Esophagus muscularis mucosa (tissue), 4 donors: ENCODE results near the gene CD151. TPM values are rescaled to one million over a fixed set of nuclear protein-coding genes. Genes with fewer than 3 reads are reported as not detected.

Experiments
- DNase-seq: peaks from one replicate; pipeline ENCODE4 v3.0.0-alpha.2; 2017; ENCODE audit errors: extremely low spot score
- H3K27ac ChIP-seq, 4 donors: fragments of 200-600 bp; sonication (generic); replicated peaks in 1 of 4; 1 replicate in 3 of 4; 2 replicates in 1 of 4; pipeline ENCODE4 v1.5.1; 2016 to 2019; ENCODE audit warnings: mild to moderate bottlenecking in 1 of 4
- H3K27me3 ChIP-seq, 4 donors: fragments of 200-600 bp; sonication (generic); one replicate each; pipeline versions ENCODE4 v1.5.1 to v1.6.0; 2016 to 2019
- H3K36me3 ChIP-seq, 4 donors: fragments of 200-600 bp; sonication (generic); one replicate each; pipeline ENCODE4 v1.5.1; 2016 to 2019
- H3K4me1 ChIP-seq, 4 donors: fragments of 200-600 bp; sonication (generic); one replicate each; pipeline ENCODE4 v1.5.1; 2016 to 2019
- H3K4me3 ChIP-seq, 4 donors: fragments of 200-600 bp; sonication (generic); 1 replicate in 2 of 4; 2 replicates in 2 of 4; pipeline ENCODE4 v1.5.1; 2016 to 2019; ENCODE audit warnings: mild to moderate bottlenecking in 4 of 4, moderate library complexity in 1 of 4
- H3K9me3 ChIP-seq, 4 donors: fragments of 200-600 bp; sonication (generic); 1 replicate in 3 of 4; 2 replicates in 1 of 4; pipeline ENCODE4 v1.5.1; 2016 to 2019
- CTCF ChIP-seq, 3 experiments: fragments of 200-600 bp in 2 of 3; fragments of 450-650 bp in 1 of 3; sonication (generic) in 2 of 3; IDR thresholded peaks; one replicate each; pipeline ENCODE4 v1.5.1; 2017 to 2019; ENCODE audit warnings: antibody characterized with exemption in 3 of 3, mild to moderate bottlenecking in 2 of 3, moderate library complexity in 1 of 3
- EP300 ChIP-seq: sonication (generic); formaldehyde crosslinking; IDR thresholded peaks from one replicate; pipeline ENCODE4 v1.6.1; 2017; ENCODE audit warnings: antibody characterized with exemption
- POLR2A ChIP-seq: fragments of 450-650 bp; IDR thresholded peaks from one replicate; pipeline ENCODE4 v1.6.1; 2017; ENCODE audit warnings: antibody characterized with exemption, moderate library complexity, mild to moderate bottlenecking, low read depth
- POLR2AphosphoS5 ChIP-seq, 2 donors: sonication (generic); formaldehyde crosslinking; IDR thresholded peaks; one replicate each; pipeline ENCODE4 v1.6.1; 2017; ENCODE audit warnings: antibody characterized with exemption in 2 of 2
- WGBS: methylation state at CpG from one replicate; pipeline ENCODE4 v1.1.5; 2018; 5-methylcytosine and 5-hydroxymethylcytosine counted together
- intact Hi-C: fragments of 100-400 bp; cut with DNase I; formaldehyde crosslinking; loops from one replicate; pipeline ENCODE4 v1.15.1; 2023
- total RNA-seq, 4 donors: library from RNA; depleted of rRNA; stranded (reverse); fragments of >200 nt; gene quantifications; one replicate each; pipeline versions ENCODE4 v1.1.0 to v1.2.1, GENCODE V29; 2016

CD151 gene
- total RNA-seq, 4 donors from 2014 or later, result 219 to 730 (median 352) TPM

- no peaks in the 10 kb centered on the region for H3K9me3 ChIP-seq
- H3K27ac ChIP-seq, result peak overlapping the region in 2 of 4 donors; percentile 95
- 44% methylated on average over 10 of the region's 26 CpGs for WGBS
- no peaks in the 10 kb centered on the region for H3K27me3 ChIP-seq
- H3K4me3 ChIP-seq, result peak overlapping the region; percentile 63 to 75 (median 68)
- TF ChIP-seq CTCF (IDR thresholded peaks at IDR 0.05) (no peak), POLR2A (no peak), EP300 (no peak), POLR2AphosphoS5 (IDR thresholded peaks at IDR 0.05) (no peak)
- no peak for DNase-seq
- intact Hi-C loops, result no loop called here
- peaks cover 14 to 43% (median 39%) of the 10 kb centered on the region in 4 donors for H3K36me3 ChIP-seq
- H3K4me1 ChIP-seq, result peaks cover 31 to 44% (median 38%) of the 10 kb centered on the region in 4 donors
Observed at GRCh38 chr11:803770-804598, 28.8 kb upstream of the CD151 start.

GRCh38 chr11:804599-804964 lies 28.2 kb upstream of the CD151 start:
- H3K36me3 ChIP-seq, result peaks cover 8 to 37% (median 34%) of the 10 kb centered on the region in 4 donors
- WGBS, result 0% methylated on average over 2 of the region's 18 CpGs

GRCh38 chr11:808427-809286 lies 24.1 kb upstream of the CD151 start:
- WGBS, result 74% methylated on average over 17 of the region's 36 CpGs
- peak overlapping the region; percentile 87 to 98 (median 90) for H3K4me3 ChIP-seq
- TF ChIP-seq EP300, result no peak
- no peak for TF ChIP-seq CTCF (IDR thresholded peaks at IDR 0.05)
- TF ChIP-seq POLR2AphosphoS5 (IDR thresholded peaks at IDR 0.05), result no peak
- TF ChIP-seq POLR2A, result no peak
- peaks cover 24 to 27% (median 26%) of the 10 kb centered on the region in 4 donors for H3K36me3 ChIP-seq
- peak overlapping the region; percentile 89 to 99 (median 96) for H3K27ac ChIP-seq
- intact Hi-C loops, result no loop called here
- H3K27me3 ChIP-seq, result no peaks in the 10 kb centered on the region
- peaks cover 44 to 66% (median 59%) of the 10 kb centered on the region in 4 donors for H3K4me1 ChIP-seq
- H3K9me3 ChIP-seq, result no peaks in the 10 kb centered on the region
- DNase-seq, result no peak

More at GRCh38 chr11:804599-804964, 28.2 kb upstream of the CD151 start:
- H3K4me1 ChIP-seq, result peaks cover 31 to 46% (median 38%) of the 10 kb centered on the region in 4 donors
- TF ChIP-seq EP300, result no peak
- no peak for TF ChIP-seq POLR2AphosphoS5 (IDR thresholded peaks at IDR 0.05)
- TF ChIP-seq CTCF (IDR thresholded peaks at IDR 0.05), result no peak
- TF ChIP-seq POLR2A, result no peak
- intact Hi-C loops, result no loop called here
- no peaks in the 10 kb centered on the region for H3K27me3 ChIP-seq
- no peak for DNase-seq
- H3K9me3 ChIP-seq, result no peaks in the 10 kb centered on the region
- peak overlapping the region; percentile 84 to 95 (median 92) for H3K27ac ChIP-seq
- peak overlapping the region; percentile 63 to 75 (median 68) for H3K4me3 ChIP-seq

GRCh38 chr11:809287-810039 lies 23.3 kb upstream of the CD151 start, which contains the start of gene RPLP2:
TSS of gene RPLP2 (plus strand) at chr11:809967. CDS start at chr11:810235, 268 bp downstream.
- peak within 1 kb of the TSS; percentile 87 to 98 (median 90) for H3K4me3 ChIP-seq
- no peaks in the 10 kb centered on the region for H3K9me3 ChIP-seq
- peaks cover 35 to 57% (median 51%) of the 10 kb centered on the region in 4 donors for H3K4me1 ChIP-seq
- no peaks in the 10 kb centered on the region for H3K27me3 ChIP-seq
- WGBS, result 0% methylated on average over 23 of the region's 81 CpGs
- H3K27ac ChIP-seq, result peak within 1 kb of the TSS; percentile 89 to 99 (median 96)
- peaks cover 24 to 35% (median 33%) of the 10 kb centered on the region in 4 donors for H3K36me3 ChIP-seq
- DNase-seq, result peak; percentile 100
- intact Hi-C loops, result no loop called here
- TF ChIP-seq POLR2A, result peak; percentile 93
- TF ChIP-seq POLR2AphosphoS5 (IDR thresholded peaks at IDR 0.05), result peak; percentile 96
- TF ChIP-seq EP300, result no peak
